ENCODE data around the gene NANOS2.

NANOS2 gene

DNA sequence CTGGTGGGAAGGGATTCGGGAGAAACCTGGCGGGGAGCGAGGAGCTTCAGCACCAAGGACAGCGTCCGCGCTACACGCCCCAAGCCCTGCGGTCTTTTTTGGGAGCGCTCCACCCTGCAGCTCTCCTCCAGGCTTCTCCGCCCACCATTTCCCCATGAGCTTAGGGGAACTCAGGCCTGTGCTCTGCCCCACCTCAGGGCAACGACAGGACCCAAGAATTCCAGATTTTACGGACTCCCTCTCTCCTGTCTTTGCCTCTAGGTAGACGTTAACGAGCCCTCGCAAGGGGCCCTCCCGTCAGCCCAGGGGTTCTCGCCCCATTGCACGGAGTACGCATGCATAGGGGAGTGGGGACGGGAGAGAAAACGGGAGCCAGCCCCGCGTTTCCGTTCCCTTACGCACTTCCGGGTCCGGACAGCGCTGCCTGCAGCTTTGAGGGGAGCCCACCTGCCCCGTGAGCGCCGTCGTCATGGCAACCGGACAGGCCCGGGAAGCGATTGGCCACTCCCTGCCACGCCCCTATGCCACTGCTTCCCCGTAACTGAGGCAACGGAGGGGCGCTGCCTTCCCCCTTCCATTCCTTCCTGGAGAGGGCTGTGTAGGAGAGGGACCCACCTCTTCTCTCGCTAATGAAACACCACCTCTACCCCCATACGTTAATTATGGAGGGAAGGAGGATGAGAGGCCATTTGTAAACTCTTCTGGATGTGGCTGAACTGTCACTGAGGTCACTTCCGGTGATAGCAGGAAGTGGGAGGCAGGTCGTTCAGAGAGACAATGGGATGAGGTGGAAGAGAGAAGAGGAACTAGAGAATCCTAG is 38.3 kb upstream of the NANOS2 start:
- peaks cover 0 to 4% of the 10 kb centered on the region in 2 donors for H3K4me1 ChIP-seq (ENCODE audit: control insufficient read depth in 2 of 2, insufficient read depth in 2 of 2, low read length in 2 of 2)
- H3K27me3 ChIP-seq (ENCODE audit: control insufficient read depth in 2 of 2, insufficient read depth in 2 of 2, low read length in 2 of 2), result peaks cover 0 to 4% of the 10 kb centered on the region in 2 donors
- no peaks in the 10 kb centered on the region for H3K36me3 ChIP-seq (ENCODE audit: control insufficient read depth in 2 of 2, insufficient read depth in 2 of 2, low read length in 2 of 2)
- H3K4me3 ChIP-seq (ENCODE audit: low read length in 2 of 2), result peak overlapping the region in 1 of 2 donors; percentile 29
- no peak overlapping the region for H3K9ac ChIP-seq (ENCODE audit: low read depth in 1 of 2, low read length in 2 of 2)
- no peaks in the 10 kb centered on the region for H3K9me3 ChIP-seq (ENCODE audit: control insufficient read depth in 2 of 2, low read length in 2 of 2)
- no peak overlapping the region for H3K27ac ChIP-seq (ENCODE audit: low read depth in 2 of 2, low read length in 2 of 2)

DNA sequence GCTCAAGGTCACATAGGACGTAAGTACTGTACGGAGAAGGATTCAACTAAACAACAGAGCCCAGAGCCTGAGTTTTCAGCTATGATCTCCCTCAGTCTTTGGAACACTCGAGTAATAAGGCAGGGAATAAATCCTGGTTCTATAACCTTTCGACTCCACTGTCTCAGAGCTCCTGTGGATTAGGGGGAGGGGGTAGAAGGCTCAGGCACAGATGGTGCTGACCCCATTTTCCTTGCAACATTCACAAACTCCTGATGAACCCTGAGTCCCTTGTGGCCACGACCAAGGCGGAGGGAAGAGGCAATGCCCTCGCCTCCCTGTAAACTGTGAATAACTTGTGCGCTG is 37.7 kb upstream of the NANOS2 start:
- Histone ChIP-seq H3K9ac (ENCODE audit: low read depth in 1 of 2, low read length in 2 of 2) (no peak overlapping the region), H3K27me3 (ENCODE audit: control insufficient read depth in 2 of 2, insufficient read depth in 2 of 2, low read length in 2 of 2) (peaks cover 0 to 5% of the 10 kb centered on the region in 2 donors), H3K27ac (ENCODE audit: low read depth in 2 of 2, low read length in 2 of 2) (no peak overlapping the region), H3K4me3 (ENCODE audit: low read length in 2 of 2) (no peak overlapping the region), H3K4me1 (ENCODE audit: control insufficient read depth in 2 of 2, insufficient read depth in 2 of 2, low read length in 2 of 2) (peaks cover 0 to 4% of the 10 kb centered on the region in 2 donors), H3K36me3 (ENCODE audit: control insufficient read depth in 2 of 2, insufficient read depth in 2 of 2, low read length in 2 of 2) (no peaks in the 10 kb centered on the region), H3K9me3 (ENCODE audit: control insufficient read depth in 2 of 2, low read length in 2 of 2) (no peaks in the 10 kb centered on the region)

GRCh38 chr19:45947926-45948325 is 33.3 kb upstream of the NANOS2 start:
- Histone ChIP-seq H3K4me3 (ENCODE audit: low read length in 2 of 2) (no peak overlapping the region), H3K9ac (ENCODE audit: low read depth in 1 of 2, low read length in 2 of 2) (no peak overlapping the region), H3K27ac (ENCODE audit: low read depth in 2 of 2, low read length in 2 of 2) (no peak overlapping the region), H3K9me3 (ENCODE audit: control insufficient read depth in 2 of 2, low read length in 2 of 2) (no peaks in the 10 kb centered on the region), H3K27me3 (ENCODE audit: control insufficient read depth in 2 of 2, insufficient read depth in 2 of 2, low read length in 2 of 2) (peaks cover 0 to 8% of the 10 kb centered on the region in 2 donors), H3K4me1 (ENCODE audit: control insufficient read depth in 2 of 2, insufficient read depth in 2 of 2, low read length in 2 of 2) (no peaks in the 10 kb centered on the region), H3K36me3 (ENCODE audit: control insufficient read depth in 2 of 2, insufficient read depth in 2 of 2, low read length in 2 of 2) (no peaks in the 10 kb centered on the region)

DNA sequence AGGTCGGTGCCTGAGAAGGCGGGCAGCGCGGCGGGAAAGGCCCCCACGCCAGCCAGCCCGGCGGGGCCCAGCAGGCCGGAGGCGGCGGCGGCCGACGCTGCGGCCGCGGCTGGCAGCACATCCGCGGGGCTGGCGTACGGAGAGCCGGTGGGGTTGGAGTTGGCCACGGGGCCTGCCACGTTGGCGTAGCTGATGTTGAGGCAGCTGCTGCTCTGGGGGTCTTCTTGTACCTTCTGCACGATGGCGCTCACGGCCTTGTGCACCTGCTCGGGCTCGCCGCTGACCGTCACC is 25.9 kb upstream of the NANOS2 start:
- no peak overlapping the region for H3K4me3 ChIP-seq (ENCODE audit: low read length in 2 of 2)
- H3K36me3 ChIP-seq (ENCODE audit: control insufficient read depth in 2 of 2, insufficient read depth in 2 of 2, low read length in 2 of 2), result no peaks in the 10 kb centered on the region
- H3K4me1 ChIP-seq (ENCODE audit: control insufficient read depth in 2 of 2, insufficient read depth in 2 of 2, low read length in 2 of 2), result no peaks in the 10 kb centered on the region
- H3K27ac ChIP-seq (ENCODE audit: low read depth in 2 of 2, low read length in 2 of 2), result no peak overlapping the region
- H3K9ac ChIP-seq (ENCODE audit: low read depth in 1 of 2, low read length in 2 of 2), result no peak overlapping the region
- H3K9me3 ChIP-seq (ENCODE audit: control insufficient read depth in 2 of 2, low read length in 2 of 2), result no peaks in the 10 kb centered on the region
- H3K27me3 ChIP-seq (ENCODE audit: control insufficient read depth in 2 of 2, insufficient read depth in 2 of 2, low read length in 2 of 2), result peaks cover 5 to 9% of the 10 kb centered on the region in 2 donors

GRCh38 chr19:45939792-45940514 is 25.4 kb upstream of the NANOS2 start:
- Histone ChIP-seq H3K9ac (ENCODE audit: low read depth in 1 of 2, low read length in 2 of 2) (no peak overlapping the region), H3K4me3 (ENCODE audit: low read length in 2 of 2) (no peak overlapping the region), H3K27me3 (ENCODE audit: control insufficient read depth in 2 of 2, insufficient read depth in 2 of 2, low read length in 2 of 2) (peaks cover 9 to 13% of the 10 kb centered on the region in 2 donors), H3K4me1 (ENCODE audit: control insufficient read depth in 2 of 2, insufficient read depth in 2 of 2, low read length in 2 of 2) (no peaks in the 10 kb centered on the region), H3K36me3 (ENCODE audit: control insufficient read depth in 2 of 2, insufficient read depth in 2 of 2, low read length in 2 of 2) (no peaks in the 10 kb centered on the region), H3K9me3 (ENCODE audit: control insufficient read depth in 2 of 2, low read length in 2 of 2) (no peaks in the 10 kb centered on the region), H3K27ac (ENCODE audit: low read depth in 2 of 2, low read length in 2 of 2) (no peak overlapping the region)

DNA sequence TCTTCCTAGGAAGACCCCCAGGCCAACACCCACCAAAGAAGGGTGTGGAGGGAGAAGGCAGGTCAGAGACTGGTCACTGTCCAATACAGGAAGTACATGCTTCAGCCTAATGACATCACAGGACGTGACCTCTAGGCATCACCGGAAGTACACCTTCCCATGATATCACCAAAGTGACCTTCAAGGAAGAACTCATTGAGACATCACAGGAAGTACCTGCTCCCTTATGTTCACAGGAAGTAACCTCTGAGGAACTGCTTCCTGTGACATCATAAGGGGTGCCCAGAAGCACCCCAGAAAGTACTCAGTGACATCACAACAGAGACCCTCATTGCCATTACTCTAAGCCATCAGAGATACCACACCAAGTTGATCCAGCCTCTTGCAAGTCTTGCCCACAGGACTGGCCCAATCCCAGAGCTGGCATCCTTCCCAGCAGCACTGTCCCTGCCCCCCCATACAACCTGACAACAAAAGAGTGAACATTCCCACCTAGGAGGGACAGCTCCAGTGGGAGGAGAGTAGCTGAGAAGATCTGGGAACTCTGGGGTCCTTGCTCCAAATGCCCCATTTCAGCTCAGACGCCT is 24.2 kb upstream of the NANOS2 start:
- no peaks in the 10 kb centered on the region for H3K4me1 ChIP-seq (ENCODE audit: control insufficient read depth in 2 of 2, insufficient read depth in 2 of 2, low read length in 2 of 2)
- no peaks in the 10 kb centered on the region for H3K36me3 ChIP-seq (ENCODE audit: control insufficient read depth in 2 of 2, insufficient read depth in 2 of 2, low read length in 2 of 2)
- peaks cover 9 to 10% of the 10 kb centered on the region in 2 donors for H3K27me3 ChIP-seq (ENCODE audit: control insufficient read depth in 2 of 2, insufficient read depth in 2 of 2, low read length in 2 of 2)
- no peak overlapping the region for H3K27ac ChIP-seq (ENCODE audit: low read depth in 2 of 2, low read length in 2 of 2)
- no peak overlapping the region for H3K4me3 ChIP-seq (ENCODE audit: low read length in 2 of 2)
- no peak overlapping the region for H3K9ac ChIP-seq (ENCODE audit: low read depth in 1 of 2, low read length in 2 of 2)
- H3K9me3 ChIP-seq (ENCODE audit: control insufficient read depth in 2 of 2, low read length in 2 of 2), result no peaks in the 10 kb centered on the region

GRCh38 chr19:45935267-45935666 is 20.7 kb upstream of the NANOS2 start:
- H3K9ac ChIP-seq (ENCODE audit: low read depth in 1 of 2, low read length in 2 of 2), result no peak overlapping the region

DNA sequence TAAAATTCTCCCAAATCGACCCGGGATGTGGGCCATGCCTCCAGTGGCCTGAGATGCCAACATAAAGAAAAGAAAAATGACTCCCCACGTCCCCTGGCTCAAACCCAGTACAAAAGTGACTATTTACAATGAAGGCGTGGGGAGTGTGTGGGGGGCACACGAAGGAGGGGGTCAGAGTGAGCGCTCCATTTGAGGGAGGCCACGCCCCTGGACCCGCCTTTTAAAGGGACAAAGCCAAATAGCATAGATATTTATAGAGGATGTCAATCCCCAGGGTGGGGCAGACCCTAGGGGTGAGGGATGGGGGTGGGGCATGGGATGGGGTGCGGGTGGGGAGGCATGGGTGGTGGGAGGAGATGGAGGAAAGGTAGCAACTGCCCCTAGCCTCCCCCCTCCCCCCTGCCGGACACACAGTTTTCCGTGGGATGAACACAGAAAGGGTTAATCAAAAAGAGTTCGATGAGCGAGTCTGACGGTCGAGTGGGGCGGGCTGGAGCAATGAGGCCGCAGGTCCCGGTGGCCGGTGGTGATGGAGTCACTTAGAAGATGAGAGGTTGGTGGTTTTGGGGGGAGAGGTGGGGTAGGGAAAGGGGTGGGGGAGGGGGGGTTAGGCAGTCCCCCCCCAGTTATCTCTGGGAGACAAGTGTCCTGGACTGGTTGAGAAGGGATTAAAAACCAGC is 20.1 kb upstream of the NANOS2 start:
- H3K27me3 ChIP-seq (ENCODE audit: control insufficient read depth in 2 of 2, insufficient read depth in 2 of 2, low read length in 2 of 2), result peaks cover 7 to 12% of the 10 kb centered on the region in 2 donors
- H3K4me1 ChIP-seq (ENCODE audit: control insufficient read depth in 2 of 2, insufficient read depth in 2 of 2, low read length in 2 of 2), result no peaks in the 10 kb centered on the region

More at GRCh38 chr19:45935267-45935666, 20.7 kb upstream of the NANOS2 start:
- peaks cover 9 to 12% of the 10 kb centered on the region in 2 donors for H3K27me3 ChIP-seq (ENCODE audit: control insufficient read depth in 2 of 2, insufficient read depth in 2 of 2, low read length in 2 of 2)
- H3K9me3 ChIP-seq (ENCODE audit: control insufficient read depth in 2 of 2, low read length in 2 of 2), result no peaks in the 10 kb centered on the region
- no peak overlapping the region for H3K4me3 ChIP-seq (ENCODE audit: low read length in 2 of 2)
- no peaks in the 10 kb centered on the region for H3K4me1 ChIP-seq (ENCODE audit: control insufficient read depth in 2 of 2, insufficient read depth in 2 of 2, low read length in 2 of 2)
- H3K36me3 ChIP-seq (ENCODE audit: control insufficient read depth in 2 of 2, insufficient read depth in 2 of 2, low read length in 2 of 2), result no peaks in the 10 kb centered on the region
- no peak overlapping the region for H3K27ac ChIP-seq (ENCODE audit: low read depth in 2 of 2, low read length in 2 of 2)

DNA sequence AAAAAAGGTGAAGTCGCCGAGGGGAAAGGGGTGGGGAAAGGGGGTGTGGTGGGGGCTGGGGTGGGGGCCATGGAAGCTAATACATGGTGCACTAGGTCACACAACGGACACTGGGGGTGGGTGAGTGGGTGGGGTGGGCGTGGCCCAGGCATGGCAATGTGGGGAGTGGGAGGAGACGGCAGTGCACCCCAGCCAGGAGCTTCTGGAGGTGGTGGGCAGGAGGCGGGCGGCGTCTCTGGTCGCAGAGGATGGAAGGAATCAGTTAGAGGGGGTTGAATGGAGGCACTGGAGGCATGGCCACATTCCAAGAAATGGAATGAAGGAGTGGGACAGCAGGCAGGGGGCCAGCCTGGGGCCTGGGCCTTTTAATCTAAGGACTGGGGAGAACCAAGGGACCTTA is 19.2 kb upstream of the NANOS2 start:
- Histone ChIP-seq H3K27me3 (ENCODE audit: control insufficient read depth in 2 of 2, insufficient read depth in 2 of 2, low read length in 2 of 2) (peaks cover 6 to 12% of the 10 kb centered on the region in 2 donors), H3K9me3 (ENCODE audit: control insufficient read depth in 2 of 2, low read length in 2 of 2) (no peaks in the 10 kb centered on the region), H3K36me3 (ENCODE audit: control insufficient read depth in 2 of 2, insufficient read depth in 2 of 2, low read length in 2 of 2) (no peaks in the 10 kb centered on the region), H3K4me1 (ENCODE audit: control insufficient read depth in 2 of 2, insufficient read depth in 2 of 2, low read length in 2 of 2) (no peaks in the 10 kb centered on the region), H3K4me3 (ENCODE audit: low read length in 2 of 2) (no peak overlapping the region), H3K27ac (ENCODE audit: low read depth in 2 of 2, low read length in 2 of 2) (no peak overlapping the region), H3K9ac (ENCODE audit: low read depth in 1 of 2, low read length in 2 of 2) (no peak overlapping the region)

More for the DNA sequence above, 20.1 kb upstream of the NANOS2 start:
- Histone ChIP-seq H3K9me3 (ENCODE audit: control insufficient read depth in 2 of 2, low read length in 2 of 2) (no peaks in the 10 kb centered on the region), H3K9ac (ENCODE audit: low read depth in 1 of 2, low read length in 2 of 2) (no peak overlapping the region), H3K36me3 (ENCODE audit: control insufficient read depth in 2 of 2, insufficient read depth in 2 of 2, low read length in 2 of 2) (no peaks in the 10 kb centered on the region), H3K27ac (ENCODE audit: low read depth in 2 of 2, low read length in 2 of 2) (no peak overlapping the region), H3K4me3 (ENCODE audit: low read length in 2 of 2) (no peak overlapping the region)

- Histone ChIP-seq H3K9me3 (ENCODE audit: control insufficient read depth in 2 of 2, low read length in 2 of 2) (no peaks in the 10 kb centered on the region), H3K36me3 (ENCODE audit: control insufficient read depth in 2 of 2, insufficient read depth in 2 of 2, low read length in 2 of 2) (no peaks in the 10 kb centered on the region), H3K4me3 (ENCODE audit: low read length in 2 of 2) (no peak overlapping the region), H3K4me1 (ENCODE audit: control insufficient read depth in 2 of 2, insufficient read depth in 2 of 2, low read length in 2 of 2) (peaks cover 0 to 8% of the 10 kb centered on the region in 2 donors), H3K27ac (ENCODE audit: low read depth in 2 of 2, low read length in 2 of 2) (no peak overlapping the region), H3K9ac (ENCODE audit: low read depth in 1 of 2, low read length in 2 of 2) (no peak overlapping the region), H3K27me3 (ENCODE audit: control insufficient read depth in 2 of 2, insufficient read depth in 2 of 2, low read length in 2 of 2) (peaks cover 6 to 11% of the 10 kb centered on the region in 2 donors)
Observed at GRCh38 chr19:45931055-45931454, 16.5 kb upstream of the NANOS2 start.
